Esophagus squamous epithelium (tissue), 5 donors: ENCODE data around the gene EXOSC5. TPM values are rescaled to one million over a fixed set of nuclear protein-coding genes. Genes with fewer than 3 reads are reported as not detected.

Experiments
- DNase-seq: peaks from one replicate; lab custom pipeline; 2025; lab: John Stamatoyannopoulos, UW
- H3K27ac ChIP-seq, 4 donors: fragments of 200-600 bp; sonication (generic); one replicate each; pipeline ENCODE4 v1.5.1; 2016 to 2019; ENCODE audit warnings: mild to moderate bottlenecking in 1 of 4
- H3K27me3 ChIP-seq, 4 donors: fragments of 200-600 bp; sonication (generic); 1 replicate in 3 of 4; 2 replicates in 1 of 4; pipeline versions ENCODE4 v1.5.1 to v1.6.0; 2017 to 2021; ENCODE audit warnings: antibody characterized with exemption in 1 of 4
- H3K36me3 ChIP-seq, 3 donors: fragments of 200-600 bp; sonication (generic); one replicate each; pipeline ENCODE4 v1.5.1; 2016 to 2019
- H3K4me1 ChIP-seq, 3 donors: fragments of 200-600 bp; sonication (generic); one replicate each; pipeline ENCODE4 v1.5.1; 2017 to 2019
- H3K4me3 ChIP-seq, 4 donors: fragments of 200-600 bp; sonication (generic); 1 replicate in 3 of 4; 2 replicates in 1 of 4; pipeline ENCODE4 v1.5.1; 2016 to 2019; ENCODE audit warnings: mild to moderate bottlenecking in 2 of 4, moderate library complexity in 1 of 4
- H3K9me3 ChIP-seq, 3 donors: fragments of 200-600 bp; sonication (generic); one replicate each; pipeline ENCODE4 v1.5.1; 2016 to 2019
- CTCF ChIP-seq, 6 experiments: fragments of 450-650 bp in 4 of 6; fragments of 200-600 bp in 2 of 6; sonication (generic) in 2 of 6; IDR thresholded peaks; one replicate each; pipeline ENCODE4 v1.5.1; 2016 to 2019; ENCODE audit warnings: antibody characterized with exemption in 6 of 6, mild to moderate bottlenecking in 4 of 6, moderate library complexity in 4 of 6
- POLR2A ChIP-seq, 4 donors: fragments of 450-650 bp; IDR thresholded peaks; one replicate each; pipeline ENCODE4 v1.6.1; 2017; ENCODE audit warnings: antibody characterized with exemption in 4 of 4, mild to moderate bottlenecking in 4 of 4, moderate library complexity in 3 of 4
- WGBS, 2 donors: methylation state at CpG; one replicate each; pipeline ENCODE4 v1.1.5; 2018; 5-methylcytosine and 5-hydroxymethylcytosine counted together
- intact Hi-C: fragments of 100-400 bp; cut with DNase I; formaldehyde crosslinking; loops from one replicate; pipeline ENCODE4 v1.15.0; 2022
- total RNA-seq, 4 donors: library from RNA; depleted of rRNA; stranded (reverse); fragments of >200 nt; gene quantifications; one replicate each; pipeline ENCODE4 v1.1.0, GENCODE V29; 2016
- donor health status: DM: yes; HTN: yes; CAD: no.

EXOSC5 gene
- total RNA-seq, 4 donors from 2014 or later, result 22.4 to 37.0 (median 28.6) TPM

- H3K27ac ChIP-seq, result peak overlapping the region in 1 of 4 donors; percentile 26
- H3K36me3 ChIP-seq, result peaks cover 37 to 92% (median 56%) of the 10 kb centered on the region in 3 donors
- intact Hi-C loops, result no loop called here
- TF ChIP-seq CTCF (IDR thresholded peaks at IDR 0.05) (no peak), POLR2A (IDR thresholded peaks at IDR 0.05) (no peak)
- H3K4me3 ChIP-seq, result no peak overlapping the region
- peaks cover 21 to 56% (median 25%) of the 10 kb centered on the region in 3 donors for H3K4me1 ChIP-seq
- H3K27me3 ChIP-seq, result no peaks in the 10 kb centered on the region
- no peak for DNase-seq
- 79 to 84% methylated on average over 16 to 18 of the region's 18 CpGs for WGBS, 2 donors
- no peaks in the 10 kb centered on the region for H3K9me3 ChIP-seq
Measured at GRCh38 chr19:41422456-41422855, 25.3 kb upstream of the EXOSC5 start.

- Histone ChIP-seq H3K27ac (peak overlapping the region in 3 of 4 donors; percentile 11 to 39 (median 23)), H3K27me3 (no peaks in the 10 kb centered on the region), H3K4me1 (peaks cover 21 to 51% (median 24%) of the 10 kb centered on the region in 3 donors), H3K36me3 (peaks cover 37 to 96% (median 56%) of the 10 kb centered on the region in 3 donors), H3K4me3 (no peak overlapping the region), H3K9me3 (no peaks in the 10 kb centered on the region)
- TF ChIP-seq CTCF (IDR thresholded peaks at IDR 0.05) (no peak), POLR2A (IDR thresholded peaks at IDR 0.05) (no peak)
- 96 to 98% methylated on average over 9 of the region's 20 CpGs for WGBS, 2 donors
- intact Hi-C loops, result no loop called here
- DNase-seq, result no peak
Measured at GRCh38 chr19:41421973-41422372, 24.8 kb upstream of the EXOSC5 start.

- H3K4me3 ChIP-seq, result no peak overlapping the region
- H3K27ac ChIP-seq, result peak overlapping the region in 3 of 4 donors; percentile 11 to 39 (median 23)
- peaks cover 38 to 100% (median 56%) of the 10 kb centered on the region in 3 donors for H3K36me3 ChIP-seq
- intact Hi-C loops, result no loop called here
- TF ChIP-seq CTCF (IDR thresholded peaks at IDR 0.05), result no peak
- no peak for TF ChIP-seq POLR2A (IDR thresholded peaks at IDR 0.05)
- no peaks in the 10 kb centered on the region for H3K27me3 ChIP-seq
- peaks cover 16 to 44% (median 20%) of the 10 kb centered on the region in 3 donors for H3K4me1 ChIP-seq
- 74 to 90% methylated on average over 5 to 6 of the region's 6 CpGs for WGBS, 2 donors
- no peak for DNase-seq
- H3K9me3 ChIP-seq, result no peaks in the 10 kb centered on the region
Measured at GRCh38 chr19:41421314-41421713, 24.2 kb upstream of the EXOSC5 start.

GRCh38 chr19:41420101-41420880 is 23.1 kb upstream of the EXOSC5 start:
- peaks cover 5 to 36% (median 11%) of the 10 kb centered on the region in 3 donors for H3K4me1 ChIP-seq
- DNase-seq, result no peak
- peaks cover 31 to 100% (median 53%) of the 10 kb centered on the region in 3 donors for H3K36me3 ChIP-seq
- peak overlapping the region; percentile 11 to 39 (median 18) for H3K27ac ChIP-seq
- no peak for TF ChIP-seq CTCF (IDR thresholded peaks at IDR 0.05)
- TF ChIP-seq POLR2A (IDR thresholded peaks at IDR 0.05), result no peak
- intact Hi-C loops, result no loop called here
- no peaks in the 10 kb centered on the region for H3K27me3 ChIP-seq
- H3K4me3 ChIP-seq, result no peak overlapping the region
- WGBS, 2 donors, result 59 to 77% methylated on average over 7 to 8 of the region's 8 CpGs
- H3K9me3 ChIP-seq, result no peaks in the 10 kb centered on the region

GRCh38 chr19:41416194-41416674 is 19.1 kb upstream of the EXOSC5 start:
- no peaks in the 10 kb centered on the region for H3K9me3 ChIP-seq
- H3K27me3 ChIP-seq, result no peaks in the 10 kb centered on the region
- H3K4me3 ChIP-seq, result no peak overlapping the region
- 90% methylated on average over 9 of the region's 12 CpGs; no CpG with 5 or more reads in 1 of the 2 donors for WGBS, 2 donors
- no peak for DNase-seq
- H3K27ac ChIP-seq, result peak overlapping the region; percentile 1 to 74 (median 30)
- intact Hi-C loops, result no loop called here
- peaks cover 8 to 31% (median 9%) of the 10 kb centered on the region in 3 donors for H3K4me1 ChIP-seq
- H3K36me3 ChIP-seq, result peaks cover 19 to 100% (median 48%) of the 10 kb centered on the region in 3 donors
- TF ChIP-seq POLR2A (IDR thresholded peaks at IDR 0.05), result no peak
- no peak for TF ChIP-seq CTCF (IDR thresholded peaks at IDR 0.05)
